Kidney tubule cell (primary cell): ENCODE data around the gene NKD2.
"Not testable (repeated sequence)": the region's sequence is repeated elsewhere in the genome, so short reads cannot be mapped to it uniquely, and the experiment has no call there.

Experiments
- DNase-seq: peaks from one replicate; pipeline ENCODE4 v3.0.0-alpha.2; 2018; ENCODE audit warnings: low spot score

Gene NKD2

GRCh38 chr5:1057485-1058082 lies 49.0 kb downstream of the NKD2 start:
- no peak for DNase-seq

GRCh38 chr5:1058083-1058945 lies 49.7 kb downstream of the NKD2 start:
- DNase-seq = no peak

GRCh38 chr5:1058988-1059883 lies 50.6 kb downstream of the NKD2 start:
- no peak for DNase-seq

GRCh38 chr5:1059884-1060263 lies 51.3 kb downstream of the NKD2 start:
- DNase-seq = no peak

GRCh38 chr5:1060535-1060981 lies 52.0 kb downstream of the NKD2 start:
- DNase-seq = no peak

- not testable (repeated sequence) for DNase-seq
These were observed 52.7 kb downstream of the NKD2 start for GRCh38 chr5:1061292-1061691.

GRCh38 chr5:1061916-1062315 lies 53.3 kb downstream of the NKD2 start:
- no peak for DNase-seq

GRCh38 chr5:1062761-1063568 lies 54.4 kb downstream of the NKD2 start:
- DNase-seq = no peak

GRCh38 chr5:1063661-1064382 lies 55.2 kb downstream of the NKD2 start:
- no peak for DNase-seq

GRCh38 chr5:1064383-1065142 lies 56.0 kb downstream of the NKD2 start:
- no peak for DNase-seq

- DNase-seq = no peak
These were observed 56.6 kb downstream of the NKD2 start for GRCh38 chr5:1065143-1065750.

- no peak for DNase-seq
These were observed 57.5 kb downstream of the NKD2 start for GRCh38 chr5:1065891-1066650.

- no peak for DNase-seq
These were observed 58.1 kb downstream of the NKD2 start for GRCh38 chr5:1066676-1067075.

- no peak for DNase-seq
These were observed 58.8 kb downstream of the NKD2 start for GRCh38 chr5:1067141-1068121.

GRCh38 chr5:1068204-1068894 lies 59.7 kb downstream of the NKD2 start:
- no peak for DNase-seq

- DNase-seq = no peak
These were observed 60.5 kb downstream of the NKD2 start for GRCh38 chr5:1068895-1069719.
